SHP77 (cell line): ENCODE data around the gene ADSL.
"Not testable (repeated sequence)": the region's sequence is repeated elsewhere in the genome, so short reads cannot be mapped to it uniquely, and the experiment has no call there.

ENCODE experiments used
- DNase-seq, 2 experiments: peaks; one replicate each; lab custom pipeline; 2025; lab: John Stamatoyannopoulos, UW

Gene ADSL

GRCh38 chr22:40368836-40369235 is 22.5 kb downstream of the ADSL start:
- DNase-seq = no peak

GRCh38 chr22:40374567-40374966 is 28.3 kb downstream of the ADSL start:
- DNase-seq = no peak

GRCh38 chr22:40376149-40376548 is 29.8 kb downstream of the ADSL start:
- DNase-seq = no peak

GRCh38 chr22:40377931-40378330 is 31.6 kb downstream of the ADSL start:
- no peak for DNase-seq

GRCh38 chr22:40378448-40378847 is 32.1 kb downstream of the ADSL start:
- not testable (repeated sequence) for DNase-seq

GRCh38 chr22:40381461-40381860 is 35.2 kb downstream of the ADSL start:
- DNase-seq = no peak

- DNase-seq = no peak
These were observed 37.6 kb downstream of the ADSL start for GRCh38 chr22:40383905-40384304.

GRCh38 chr22:40385036-40385782 is 38.9 kb downstream of the ADSL start:
- DNase-seq = no peak

GRCh38 chr22:40387746-40388145 is 41.4 kb downstream of the ADSL start:
- DNase-seq = peak; percentile 12 to 29

GRCh38 chr22:40388231-40388630 is 41.9 kb downstream of the ADSL start:
- no peak for DNase-seq

- DNase-seq = no peak
These were observed 45.1 kb downstream of the ADSL start for GRCh38 chr22:40391417-40391816.

- DNase-seq = no peak
These were observed 46.3 kb downstream of the ADSL start for GRCh38 chr22:40392618-40393017.

GRCh38 chr22:40394607-40395006 is 48.3 kb downstream of the ADSL start:
- DNase-seq = no peak

- no peak for DNase-seq
These were observed 49.3 kb downstream of the ADSL start for GRCh38 chr22:40395607-40396006.

GRCh38 chr22:40396882-40397281 is 50.6 kb downstream of the ADSL start:
- DNase-seq = peak in 1 of 2 experiments; percentile 31

- DNase-seq = no peak
These were observed 51.1 kb downstream of the ADSL start for GRCh38 chr22:40397396-40397795.

GRCh38 chr22:40399621-40400020 is 53.3 kb downstream of the ADSL start:
- DNase-seq = no peak

GRCh38 chr22:40400159-40400558 is 53.9 kb downstream of the ADSL start:
- no peak for DNase-seq

GRCh38 chr22:40401532-40401931 is 55.2 kb downstream of the ADSL start:
- DNase-seq = no peak

- no peak for DNase-seq
These were observed 55.7 kb downstream of the ADSL start for GRCh38 chr22:40401981-40402406.

GRCh38 chr22:40403141-40403540 is 56.8 kb downstream of the ADSL start:
- DNase-seq = no peak

GRCh38 chr22:40403651-40404050 is 57.4 kb downstream of the ADSL start:
- no peak for DNase-seq

- DNase-seq = no peak
These were observed 58.2 kb downstream of the ADSL start for GRCh38 chr22:40404251-40405177.
